ENCODE data around the gene SERPINI2.

Gene SERPINI2, protein sequence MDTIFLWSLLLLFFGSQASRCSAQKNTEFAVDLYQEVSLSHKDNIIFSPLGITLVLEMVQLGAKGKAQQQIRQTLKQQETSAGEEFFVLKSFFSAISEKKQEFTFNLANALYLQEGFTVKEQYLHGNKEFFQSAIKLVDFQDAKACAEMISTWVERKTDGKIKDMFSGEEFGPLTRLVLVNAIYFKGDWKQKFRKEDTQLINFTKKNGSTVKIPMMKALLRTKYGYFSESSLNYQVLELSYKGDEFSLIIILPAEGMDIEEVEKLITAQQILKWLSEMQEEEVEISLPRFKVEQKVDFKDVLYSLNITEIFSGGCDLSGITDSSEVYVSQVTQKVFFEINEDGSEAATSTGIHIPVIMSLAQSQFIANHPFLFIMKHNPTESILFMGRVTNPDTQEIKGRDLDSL
- total RNA-seq, result 0 to 1.4 (median 0.02) reads per million in 17 experiments

DNA sequence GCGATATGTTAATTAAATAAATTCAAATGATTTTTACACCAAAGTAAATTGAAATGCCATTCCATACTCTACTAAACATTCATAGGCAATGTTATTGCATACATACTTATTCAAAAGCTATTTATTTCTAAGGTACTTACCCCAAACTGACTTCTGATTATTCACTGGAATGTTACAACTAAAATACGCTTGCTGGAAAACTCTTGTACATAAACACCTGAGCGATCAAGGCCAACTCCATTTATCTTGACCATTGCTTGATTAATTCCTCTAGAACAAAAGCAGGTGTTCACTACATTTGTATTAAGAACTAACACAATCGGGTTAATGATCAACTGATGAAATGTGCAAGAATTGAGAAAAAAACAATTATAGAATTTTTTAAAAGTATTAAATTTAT, at the start of gene SERPINI2:
Gene SERPINI2, minus strand, starts transcription at position 180 of the 400 bp plus-strand sequence. CDS start 2,208 bp downstream, outside the sequence.
- DNase-seq, result no peak

DNA sequence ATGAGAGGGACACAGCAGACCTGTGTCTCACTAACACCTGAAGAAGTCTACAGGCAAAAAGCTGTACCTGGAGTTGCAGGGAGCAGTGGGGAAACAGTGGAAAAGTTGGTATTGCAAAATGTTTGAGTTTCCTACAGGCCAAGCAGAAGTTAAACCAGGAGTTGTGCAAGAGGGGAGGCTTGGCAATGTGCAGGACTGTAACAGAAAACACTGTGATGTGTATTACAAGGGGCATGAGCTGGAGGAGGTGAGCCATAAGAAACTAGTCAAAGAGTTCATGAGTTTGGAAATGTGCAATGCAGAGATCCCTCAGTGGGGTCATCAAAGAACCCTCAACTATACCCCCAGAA, 47.1 kb upstream of the SERPINI2 start:
- peak; percentile 56 to 74 (median 73) for DNase-seq

DNA sequence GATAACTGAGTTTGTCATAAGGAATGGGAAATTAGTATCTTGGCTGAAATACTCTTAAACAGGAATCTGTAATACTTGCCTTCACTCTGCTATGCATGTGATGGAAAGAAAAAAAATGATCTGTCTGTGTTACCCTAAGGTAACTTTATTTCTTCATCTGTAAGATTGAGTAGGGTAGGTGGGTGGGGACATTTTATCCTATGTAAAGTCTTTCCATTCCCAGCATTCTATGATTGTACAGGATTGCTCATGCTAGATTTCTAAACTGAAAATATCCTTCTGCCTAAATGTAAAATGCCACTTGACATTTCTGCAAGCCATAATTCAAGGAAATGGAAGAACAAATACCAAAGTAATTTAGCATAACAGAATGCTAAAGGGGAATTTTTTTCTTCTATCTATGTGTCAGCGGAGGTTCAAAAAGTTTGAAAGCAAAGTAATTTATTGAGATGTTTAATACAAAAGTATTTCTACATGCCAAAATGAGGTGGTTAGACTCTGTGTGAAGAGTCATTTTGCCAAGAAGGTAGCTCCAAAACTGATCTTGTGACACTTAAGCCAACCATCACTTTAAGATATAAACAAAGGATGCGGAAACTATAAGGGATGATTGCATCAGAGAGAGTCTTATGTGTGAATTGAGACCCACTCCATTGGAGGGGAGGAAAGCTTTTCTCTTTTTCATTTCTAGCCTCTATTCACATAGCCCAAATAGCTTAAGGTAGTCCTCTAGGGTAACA, 46.6 kb upstream of the SERPINI2 start:
- peak in 2 of 4 experiments; percentile 31 to 32 for DNase-seq

DNA sequence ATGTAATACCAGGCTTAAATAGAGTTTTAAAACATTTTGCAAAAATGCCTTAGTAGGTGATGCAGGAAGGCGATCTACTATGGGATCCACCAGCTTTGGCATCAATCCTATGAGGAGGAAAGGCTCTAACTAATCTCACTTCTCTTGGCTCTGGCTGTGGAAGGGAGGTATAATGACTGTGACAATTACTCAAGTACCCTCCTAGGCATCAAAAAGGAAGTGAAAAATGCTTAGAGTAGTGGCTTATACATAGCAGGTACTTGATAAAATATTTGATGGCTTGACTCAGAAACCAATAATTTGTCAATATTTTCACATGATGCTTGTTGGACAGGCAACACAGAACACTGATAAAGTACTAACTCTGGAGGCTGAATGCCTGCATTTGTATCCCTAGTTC, 34.1 kb upstream of the SERPINI2 start:
- peak in 1 of 4 experiments; percentile 12 for DNase-seq

DNA sequence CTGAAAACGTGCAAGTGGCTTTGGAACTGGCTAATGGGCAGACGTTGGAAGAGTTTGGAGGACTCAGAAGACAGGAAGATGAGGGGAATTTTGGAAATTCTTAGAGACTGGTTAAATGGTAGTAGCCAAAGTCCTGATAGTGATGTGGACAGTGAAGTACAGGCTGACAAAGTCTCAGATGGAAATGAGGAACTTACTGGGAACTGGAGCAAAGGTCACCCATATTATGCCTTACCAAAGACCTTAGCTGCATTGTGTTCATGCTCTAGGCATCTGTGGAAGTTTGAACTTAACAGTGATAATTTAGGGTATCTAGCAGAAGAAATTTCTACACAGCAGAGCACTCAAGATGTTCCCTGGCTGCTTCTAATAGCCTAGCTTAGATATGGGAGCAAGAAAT, 28.6 kb upstream of the SERPINI2 start:
- DNase-seq, result peak; percentile 42 to 65 (median 54)

DNA sequence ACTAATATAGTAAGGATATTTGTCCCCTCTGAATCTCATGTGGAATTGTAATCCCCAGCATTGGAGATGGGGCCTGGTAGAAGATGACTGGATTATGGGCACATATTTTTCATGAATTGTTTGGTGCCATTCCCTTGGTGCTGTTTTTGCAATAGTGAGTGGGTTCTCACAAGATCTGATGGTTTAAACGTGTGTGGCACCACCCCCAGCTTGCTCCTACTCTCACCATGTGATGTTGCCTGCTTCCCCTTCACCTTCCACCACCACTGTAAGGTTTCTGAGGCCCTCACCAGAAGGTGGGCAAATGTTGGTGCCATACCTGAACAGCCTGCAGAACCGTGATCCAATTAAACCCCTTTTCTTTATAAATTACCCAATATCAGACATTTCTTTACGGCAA, 28.1 kb upstream of the SERPINI2 start:
- DNase-seq, result peak in 3 of 4 experiments; percentile 49 to 58 (median 54)

DNA sequence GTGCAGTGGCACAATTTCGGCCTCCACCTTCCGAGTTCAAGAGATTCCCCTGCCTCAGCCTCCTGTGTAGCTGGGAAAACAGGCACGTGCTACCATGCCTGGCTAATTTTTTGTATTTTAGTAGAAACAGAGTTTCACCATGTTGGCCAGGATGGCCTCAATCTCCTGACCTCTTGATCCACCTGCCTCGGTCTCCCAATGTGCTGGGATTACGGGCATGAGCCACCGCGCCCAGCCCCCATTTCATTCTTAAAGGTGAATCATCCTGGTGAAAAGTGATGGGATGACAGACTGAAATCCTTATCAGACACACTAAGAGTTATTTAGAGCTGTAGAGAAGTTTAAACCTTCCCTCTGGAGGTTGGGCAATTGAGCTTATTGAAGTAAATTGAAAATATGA, 24.1 kb upstream of the SERPINI2 start:
- DNase-seq, result no peak

DNA sequence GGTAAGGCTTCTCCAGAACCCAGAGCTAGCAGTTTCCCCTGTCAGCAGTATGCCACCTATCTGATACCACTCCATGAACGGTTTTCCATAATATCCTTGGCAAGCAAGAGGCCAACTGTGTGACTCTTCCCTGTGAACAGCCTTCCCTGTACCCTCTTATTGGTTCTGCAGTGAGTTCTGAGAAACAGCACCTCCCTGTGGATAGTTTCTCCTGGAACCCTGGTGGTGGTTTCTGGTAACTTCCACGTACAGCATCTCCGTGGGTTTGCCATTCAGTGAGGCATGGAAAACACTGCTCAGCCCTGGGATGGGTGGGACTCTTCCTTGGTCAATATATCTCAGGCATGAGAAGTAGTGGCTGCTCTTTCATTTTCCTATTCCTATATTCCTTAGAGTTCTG, 19.4 kb upstream of the SERPINI2 start:
- peak in 3 of 4 experiments; percentile 31 to 39 (median 33) for DNase-seq

DNA sequence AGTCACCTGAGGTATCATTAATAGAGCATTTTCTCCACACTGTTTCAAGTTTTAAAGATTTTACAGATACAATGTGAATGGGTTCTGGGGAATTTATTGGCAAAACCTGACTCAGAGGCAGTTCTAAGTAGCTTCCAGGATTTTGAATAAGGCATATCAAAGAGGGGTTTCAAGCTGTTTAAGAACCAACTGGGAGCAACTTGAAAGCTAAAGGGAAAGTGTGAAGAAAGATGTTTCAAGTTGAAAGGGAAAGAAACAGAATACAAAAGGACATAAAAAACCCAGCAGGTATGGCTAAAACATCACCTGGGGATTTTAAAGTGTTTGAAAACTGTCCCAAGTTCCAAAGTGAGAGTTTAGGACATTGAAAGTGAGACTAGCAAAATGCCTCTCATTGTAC, 17.8 kb upstream of the SERPINI2 start:
- no peak for DNase-seq

DNA sequence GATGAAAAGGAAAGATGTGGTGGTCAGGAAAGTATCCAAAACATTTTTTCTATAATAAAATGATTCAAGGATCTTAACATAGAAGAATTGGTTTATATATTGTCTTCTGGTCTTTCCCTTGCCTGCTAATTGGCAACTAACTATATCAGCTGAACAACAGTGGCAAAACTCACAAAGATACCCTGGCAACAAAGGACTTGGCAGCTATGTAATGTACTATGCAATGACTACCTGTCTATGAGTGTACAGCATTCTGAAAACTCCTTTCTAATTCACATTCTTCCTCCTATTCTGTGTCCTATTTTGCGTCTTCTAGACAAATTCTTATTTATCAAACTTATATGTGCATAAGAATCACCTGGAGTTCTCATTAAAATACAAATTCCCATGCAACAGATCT, 15.7 kb upstream of the SERPINI2 start:
- DNase-seq, result no peak

DNA sequence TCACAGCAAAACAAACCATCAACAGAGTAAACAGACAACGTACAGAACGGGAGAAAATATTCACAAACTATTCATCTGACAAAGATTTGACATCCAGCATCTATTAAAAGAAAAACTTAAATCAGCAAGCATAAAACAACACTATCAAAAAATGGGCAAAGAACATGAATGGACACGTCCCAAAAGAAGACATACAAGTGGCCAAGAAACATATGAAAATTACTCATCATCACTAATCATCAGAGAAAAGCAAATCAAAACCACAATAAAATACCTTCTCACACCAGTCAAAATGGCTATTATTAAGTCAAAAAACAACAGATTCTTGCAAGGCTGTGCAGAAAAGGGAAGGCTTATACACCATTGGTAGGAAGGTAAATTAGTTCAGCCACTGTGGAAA, 13.7 kb upstream of the SERPINI2 start:
- no peak for DNase-seq

DNA sequence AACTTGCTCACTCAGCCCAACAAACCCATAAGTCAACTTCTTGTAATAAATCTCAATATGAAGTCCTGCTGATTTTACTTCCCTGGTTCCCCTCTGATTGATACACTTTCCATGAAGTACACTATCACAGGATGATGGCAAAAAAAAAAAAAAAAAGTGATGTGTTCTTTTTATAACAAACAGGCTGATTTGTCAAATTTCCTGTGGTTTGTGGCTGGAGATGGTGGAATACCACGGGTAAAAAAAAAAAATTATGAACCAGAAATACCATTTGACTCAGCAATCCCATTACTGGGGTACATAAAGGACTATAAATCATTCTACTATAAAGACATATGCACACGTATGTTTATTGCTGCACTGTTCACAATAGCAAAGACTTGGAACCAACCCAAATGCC, 10.7 kb upstream of the SERPINI2 start:
- peak in 2 of 4 experiments; percentile 4 to 17 for DNase-seq

DNA sequence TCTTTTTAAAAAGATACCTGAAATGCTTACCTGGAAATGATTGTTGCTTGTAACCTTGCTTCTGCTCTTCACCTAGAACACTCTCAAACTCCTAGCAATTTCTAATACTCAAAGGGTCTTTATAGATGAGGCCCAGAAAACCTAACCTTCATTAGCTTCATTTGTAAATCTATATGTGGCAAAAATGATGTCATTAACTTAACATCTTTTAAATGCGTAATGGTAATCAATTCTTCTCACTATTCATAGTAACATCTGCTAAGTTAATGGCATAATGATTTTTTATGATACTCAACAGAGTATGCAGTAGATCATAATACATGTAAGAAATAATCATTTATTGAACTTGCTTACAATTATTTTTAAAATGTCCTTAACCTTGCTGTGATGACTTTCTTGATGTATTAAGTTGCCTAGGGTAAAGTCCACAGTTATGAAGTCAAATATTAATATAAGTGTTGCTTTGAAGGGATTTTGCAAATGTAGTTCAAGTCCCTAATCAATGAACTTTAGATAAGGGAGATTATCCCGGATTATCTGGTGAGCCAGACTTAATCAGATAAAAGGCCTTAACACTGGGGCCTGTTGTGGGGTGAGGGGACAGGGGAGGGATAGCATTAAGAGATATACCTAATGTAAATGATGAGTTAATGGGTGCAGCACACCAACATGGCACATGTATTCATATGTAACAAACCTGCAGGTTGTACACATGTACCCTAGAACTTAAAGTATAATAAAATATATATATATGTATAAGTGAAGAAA, 10.1 kb upstream of the SERPINI2 start:
- DNase-seq, result no peak

DNA sequence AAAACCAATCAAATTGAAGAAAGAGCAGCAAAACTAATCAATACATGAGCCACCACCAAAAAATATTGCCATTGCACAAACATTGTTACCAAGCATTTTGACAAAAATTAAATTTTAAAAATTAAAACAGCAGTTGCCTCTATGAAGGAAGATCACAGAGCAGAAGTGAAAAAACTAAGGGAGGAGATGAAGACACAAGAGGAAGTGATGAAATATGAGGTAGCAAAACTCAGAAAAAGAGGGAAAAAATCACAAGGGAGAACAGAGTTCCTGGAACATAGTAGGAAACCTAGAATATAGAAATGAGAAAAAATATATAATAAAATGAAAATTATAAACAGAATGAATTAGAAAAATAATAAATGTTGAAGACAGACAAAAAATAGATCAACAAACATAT, 7.3 kb upstream of the SERPINI2 start:
- peak in 2 of 4 experiments; percentile 39 to 55 for DNase-seq

DNA sequence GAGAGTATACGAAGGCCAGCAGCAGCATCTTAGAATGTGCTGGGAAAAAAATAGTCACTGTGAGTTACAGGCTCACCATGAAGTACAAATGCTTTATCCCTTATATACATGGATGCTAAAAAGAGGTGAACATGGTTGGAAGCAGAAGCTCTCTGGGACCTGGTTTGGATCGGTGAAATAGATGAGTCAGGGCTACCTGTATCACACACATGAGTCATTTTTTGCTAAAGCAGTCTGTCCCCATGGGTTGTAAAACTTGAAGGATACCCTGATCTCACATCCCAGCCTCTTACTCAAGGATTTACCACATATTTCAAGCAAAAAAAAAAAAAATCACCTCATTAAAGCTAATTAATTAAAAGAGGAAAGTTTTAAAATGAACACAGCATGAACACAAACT, 6.9 kb upstream of the SERPINI2 start:
- DNase-seq, result no peak

DNA sequence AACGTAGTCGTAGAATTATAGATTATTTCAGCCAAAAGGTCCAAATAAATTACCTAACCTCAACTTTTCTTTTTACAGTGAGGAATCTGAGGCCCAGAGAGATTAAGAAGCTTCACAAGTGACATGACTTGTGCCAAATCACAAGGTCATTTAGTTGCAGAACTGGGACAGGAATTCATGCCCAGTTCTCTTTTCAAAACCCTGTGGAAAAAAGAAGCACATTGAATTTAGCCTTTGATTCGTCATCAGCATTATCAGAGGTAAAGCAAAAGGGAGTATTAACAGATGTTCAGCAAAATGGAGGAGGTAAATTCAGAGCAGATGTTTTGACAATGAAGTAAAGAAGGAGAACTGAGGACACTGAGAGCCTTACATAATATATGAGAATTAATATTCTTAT, 4.5 kb downstream of the SERPINI2 start:
- no peak for DNase-seq

DNA sequence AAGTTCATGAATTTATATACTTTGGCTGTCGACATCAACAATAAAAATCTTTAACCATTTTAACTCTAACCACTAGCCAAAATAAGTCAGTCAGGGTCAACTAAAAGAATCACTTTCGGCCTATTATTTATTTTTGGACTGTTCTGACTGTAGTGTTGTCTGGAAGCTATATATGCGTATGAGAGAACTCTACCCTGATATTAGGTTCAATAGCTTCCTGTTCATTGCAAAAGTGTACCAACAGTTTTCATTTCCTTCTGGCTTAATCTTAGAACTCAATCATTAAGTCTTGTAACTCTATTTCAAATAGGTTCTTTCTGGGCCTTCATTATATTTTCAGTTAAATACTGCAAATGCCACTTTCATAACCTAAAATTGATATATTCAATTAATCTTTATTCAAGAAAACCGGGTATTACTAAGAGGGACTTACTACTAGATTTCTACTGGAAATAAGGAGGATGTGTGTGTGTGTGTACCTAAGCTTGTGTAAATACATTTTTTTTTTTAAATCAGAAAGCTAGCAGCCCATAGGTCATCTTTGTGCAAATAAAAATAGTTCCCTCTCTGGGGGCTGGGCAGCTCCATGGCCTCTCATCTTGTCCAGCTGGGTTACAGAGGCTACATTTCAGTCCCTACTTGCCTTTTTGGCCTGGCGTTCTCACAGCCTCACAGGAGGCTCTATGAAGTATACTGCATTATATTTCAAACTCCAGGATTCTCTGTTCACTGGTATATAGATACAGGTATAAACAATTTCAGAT, 5.8 kb downstream of the SERPINI2 start:
- DNase-seq, result no peak

DNA sequence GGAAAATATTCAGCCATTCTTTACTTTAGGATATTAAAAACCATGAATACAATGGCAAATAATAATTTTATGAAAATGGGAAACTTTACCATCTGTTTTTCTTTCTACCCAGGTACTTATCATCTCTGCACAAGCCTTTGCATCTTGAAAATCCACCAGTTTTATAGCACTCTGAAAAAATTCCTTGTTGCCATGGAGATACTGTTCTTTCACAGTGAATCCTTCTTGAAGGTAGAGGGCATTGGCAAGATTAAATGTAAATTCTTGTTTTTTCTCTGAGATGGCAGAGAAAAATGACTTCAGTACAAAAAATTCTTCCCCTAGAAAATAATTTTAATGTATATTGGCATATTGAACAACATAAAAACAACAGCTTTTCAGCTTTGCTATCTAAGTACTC, 6.9 kb downstream of the SERPINI2 start:
- DNase-seq, result no peak

DNA sequence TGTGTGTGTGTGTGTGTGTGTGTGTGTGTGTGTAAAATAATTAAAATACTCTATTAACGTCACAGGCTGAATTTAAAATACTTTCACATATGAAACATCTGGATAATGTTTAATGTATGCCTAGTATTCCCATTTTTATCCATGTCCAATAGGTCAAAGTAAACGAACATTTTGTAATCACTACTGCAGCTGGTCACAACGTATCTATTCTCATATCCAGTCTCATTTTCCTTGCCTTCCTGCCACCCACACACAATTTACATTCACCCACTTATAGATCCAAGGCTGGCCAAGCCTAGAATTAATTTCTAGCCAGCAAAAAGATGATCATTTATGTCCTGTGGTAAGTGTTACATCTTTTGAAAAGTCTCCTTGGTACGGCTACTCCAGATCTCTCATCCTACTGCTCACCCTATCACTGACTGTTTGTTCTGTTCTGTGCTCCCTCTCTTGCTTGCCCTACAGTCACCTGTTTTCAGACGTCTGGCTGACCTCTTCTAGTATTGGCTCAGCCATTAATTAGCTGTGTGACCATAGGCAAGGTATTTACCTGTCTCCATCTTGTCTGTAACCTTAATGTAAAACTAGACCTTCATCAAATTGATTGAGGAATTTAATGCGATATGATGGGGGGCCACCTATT, 17.6 kb downstream of the SERPINI2 start:
- DNase-seq, result no peak

DNA sequence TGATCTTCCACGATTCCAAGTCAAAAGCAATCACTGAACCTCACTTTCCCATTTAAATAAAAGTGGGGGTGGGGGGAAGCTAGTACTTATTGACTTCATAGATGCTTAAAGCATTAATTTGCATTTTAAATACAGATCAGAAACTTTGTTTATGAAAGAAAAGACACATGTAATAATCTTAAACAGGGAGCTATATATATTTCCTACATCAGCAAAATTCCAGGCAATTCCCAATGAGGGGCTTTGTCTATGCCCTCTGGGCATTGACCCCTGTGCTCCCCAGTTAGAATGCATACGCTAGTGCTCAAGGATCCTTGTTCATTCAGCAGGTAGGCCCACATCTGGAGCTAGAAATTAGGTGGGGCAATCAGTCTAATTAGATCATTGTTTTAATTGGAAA, 20.0 kb downstream of the SERPINI2 start:
- no peak for DNase-seq

DNA sequence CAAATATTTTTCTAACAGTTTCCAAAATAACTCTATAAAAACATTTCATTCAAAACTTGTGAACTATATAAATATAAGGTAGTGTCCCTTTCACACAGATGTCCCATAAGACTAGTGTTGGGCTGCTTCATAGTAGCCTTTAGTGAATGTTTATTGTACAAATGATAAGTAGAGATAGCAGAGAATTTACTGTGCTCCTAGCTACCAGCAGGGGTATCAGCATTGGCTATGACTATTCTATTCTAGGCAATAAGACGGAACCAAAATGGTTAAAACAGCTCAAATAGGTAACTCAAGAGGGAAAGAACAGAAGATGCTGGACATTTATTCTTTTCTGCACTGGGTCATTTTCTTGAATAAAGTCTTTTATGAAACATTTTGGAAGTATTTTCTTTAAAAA, 22.6 kb downstream of the SERPINI2 start:
- DNase-seq, result no peak

DNA sequence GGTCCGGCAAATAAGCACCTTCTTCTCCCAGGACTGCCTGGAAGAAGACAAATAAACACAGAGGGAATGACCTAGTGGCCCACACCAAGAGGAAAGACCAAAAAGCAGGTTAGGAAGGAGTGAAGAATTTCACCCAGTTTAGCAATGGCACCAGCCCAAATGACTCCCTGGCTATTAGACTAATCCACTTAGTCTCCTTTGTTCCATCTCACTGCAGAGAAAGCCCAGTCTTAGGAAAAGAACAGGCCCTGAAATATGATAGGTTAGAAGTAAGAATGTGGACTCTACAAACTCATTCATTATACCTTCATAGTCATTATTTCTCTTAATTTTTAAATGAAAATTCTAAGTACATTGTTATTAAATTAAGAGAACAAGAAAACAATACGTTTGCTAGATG, 23.2 kb downstream of the SERPINI2 start:
- no peak for DNase-seq

Data from suppressor macrophage (primary cell).